ENCODE data around the gene EHD2.

GRCh38 chr19:47730910-47731309, 17.7 kb downstream of the EHD2 start:
- TF ChIP-seq CTCF (conservative IDR thresholded peaks at IDR 0.05 in 1 of 2, IDR thresholded peaks at IDR 0.05 in 1 of 2; ENCODE audit: extremely low read depth in 1 of 2, insufficient read depth in 1 of 2, low read depth in 1 of 2, low read length in 2 of 2) = no peak
- TF ChIP-seq EZH2 (IDR thresholded peaks at IDR 0.05; ENCODE audit: borderline replicate concordance, low read length) = no peak
